H1 (cell line): Measurements from ENCODE around the gene SYPL1.

Experiments used
- KDM5A ChIP-seq: fragments of 200-600 bp; IDR thresholded peaks from 2 replicates; pipeline ENCODE4 v1.7.1; 2012; ENCODE audit warnings: mild to moderate bottlenecking, low read length, inconsistent platforms, mixed read lengths
- MAFK ChIP-seq: IDR thresholded peaks from 2 replicates; pipeline ENCODE4 v1.6.1; 2012; ENCODE audit warnings: low read depth, mild to moderate bottlenecking, improper control_type of control experiment, low read length
- POLR2A ChIP-seq, 2 experiments: IDR thresholded peaks; 1 replicate in 1 of 2; 2 replicates in 1 of 2; pipeline ENCODE4 v1.6.1; 2011; ENCODE audit warnings: low read depth in 2 of 2, low read length in 2 of 2, mild to moderate bottlenecking in 2 of 2; ENCODE audit errors: control extremely low read depth in 1 of 2
- SIN3A ChIP-seq, 2 experiments: IDR thresholded peaks in 1 of 2; conservative IDR thresholded peaks in 1 of 2; 2 replicates each; pipeline ENCODE4 v1.6.1; 2011 to 2012; ENCODE audit warnings: low read length in 2 of 2, improper control_type of control experiment in 1 of 2, low read depth in 1 of 2, mild to moderate bottlenecking in 1 of 2
- TAF1 ChIP-seq: IDR thresholded peaks from 2 replicates; pipeline ENCODE4 v1.6.1; 2011; ENCODE audit warnings: mild to moderate bottlenecking, low read depth, low read length
- TF ChIP-seq, protein P1 (sequence below): IDR thresholded peaks from 2 replicates; pipeline ENCODE4 v1.6.1; 2012; ENCODE audit warnings: inconsistent platforms
- TF ChIP-seq, protein P2 (sequence below): IDR thresholded peaks from 2 replicates; pipeline ENCODE4 v1.6.1; 2011; ENCODE audit warnings: low read length, improper control_type of control experiment
- TF ChIP-seq, protein P3 (sequence below), 3 experiments: IDR thresholded peaks; 1 replicate in 2 of 3; 2 replicates in 1 of 3; pipeline versions ENCODE4 v1.5.1 to v1.6.1; 2011; ENCODE audit warnings: low read length in 3 of 3, mild to moderate bottlenecking in 3 of 3, inconsistent platforms in 2 of 3, low read depth in 1 of 3, moderate library complexity in 1 of 3; ENCODE audit not compliant: insufficient read depth in 1 of 3; ENCODE audit errors: control extremely low read depth in 1 of 3

DNA sequence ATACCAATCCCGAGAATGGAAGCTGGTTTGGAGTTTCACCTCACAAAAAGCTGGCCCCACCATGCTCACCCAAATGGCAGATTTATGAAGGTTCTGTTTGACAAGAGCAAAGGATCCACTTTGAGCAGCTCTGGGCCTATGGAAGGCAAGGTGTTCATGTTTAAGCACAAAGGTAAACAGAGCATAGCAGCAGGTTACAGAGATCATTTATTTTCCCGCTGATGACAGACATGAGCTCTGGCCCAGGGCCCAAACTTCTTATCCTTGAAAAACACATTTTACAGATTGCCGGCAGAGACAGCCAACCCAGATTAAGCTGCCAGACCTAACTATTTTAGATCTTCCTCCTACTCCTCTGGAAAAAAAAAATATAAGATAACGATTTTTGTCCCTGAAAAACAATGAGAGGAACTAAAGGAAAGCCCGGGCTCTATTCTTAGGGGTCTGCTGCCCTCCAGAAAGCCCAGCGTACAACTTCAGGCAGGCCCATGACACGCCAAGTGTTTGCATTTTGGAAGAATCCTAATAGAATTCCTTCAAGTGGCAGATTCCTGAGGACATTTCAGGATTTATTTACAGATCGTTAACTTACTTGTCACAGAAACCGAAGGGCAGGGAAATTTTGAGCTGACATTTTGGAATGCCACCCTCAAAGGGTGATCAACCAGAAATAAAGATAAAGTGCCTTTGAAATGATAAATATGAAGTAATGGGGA, 40.0 kb downstream of the SYPL1 start:
- TF ChIP-seq, protein P1, sequence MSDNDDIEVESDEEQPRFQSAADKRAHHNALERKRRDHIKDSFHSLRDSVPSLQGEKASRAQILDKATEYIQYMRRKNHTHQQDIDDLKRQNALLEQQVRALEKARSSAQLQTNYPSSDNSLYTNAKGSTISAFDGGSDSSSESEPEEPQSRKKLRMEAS: no peak
- TF ChIP-seq, protein P2, sequence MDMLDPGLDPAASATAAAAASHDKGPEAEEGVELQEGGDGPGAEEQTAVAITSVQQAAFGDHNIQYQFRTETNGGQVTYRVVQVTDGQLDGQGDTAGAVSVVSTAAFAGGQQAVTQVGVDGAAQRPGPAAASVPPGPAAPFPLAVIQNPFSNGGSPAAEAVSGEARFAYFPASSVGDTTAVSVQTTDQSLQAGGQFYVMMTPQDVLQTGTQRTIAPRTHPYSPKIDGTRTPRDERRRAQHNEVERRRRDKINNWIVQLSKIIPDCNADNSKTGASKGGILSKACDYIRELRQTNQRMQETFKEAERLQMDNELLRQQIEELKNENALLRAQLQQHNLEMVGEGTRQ: no peak
- TF ChIP-seq POLR2A (IDR thresholded peaks at IDR 0.05; ENCODE audit: control extremely low read depth in 1 of 2, low read depth in 2 of 2, low read length in 2 of 2) (no peak), TAF1 (no peak), KDM5A (no peak), SIN3A (conservative IDR thresholded peaks at IDR 0.05 in 1 of 2, IDR thresholded peaks at IDR 0.05 in 1 of 2; ENCODE audit: low read depth in 1 of 2, low read length in 2 of 2) (no peak), MAFK (no peak)
- TF ChIP-seq, protein P3, sequence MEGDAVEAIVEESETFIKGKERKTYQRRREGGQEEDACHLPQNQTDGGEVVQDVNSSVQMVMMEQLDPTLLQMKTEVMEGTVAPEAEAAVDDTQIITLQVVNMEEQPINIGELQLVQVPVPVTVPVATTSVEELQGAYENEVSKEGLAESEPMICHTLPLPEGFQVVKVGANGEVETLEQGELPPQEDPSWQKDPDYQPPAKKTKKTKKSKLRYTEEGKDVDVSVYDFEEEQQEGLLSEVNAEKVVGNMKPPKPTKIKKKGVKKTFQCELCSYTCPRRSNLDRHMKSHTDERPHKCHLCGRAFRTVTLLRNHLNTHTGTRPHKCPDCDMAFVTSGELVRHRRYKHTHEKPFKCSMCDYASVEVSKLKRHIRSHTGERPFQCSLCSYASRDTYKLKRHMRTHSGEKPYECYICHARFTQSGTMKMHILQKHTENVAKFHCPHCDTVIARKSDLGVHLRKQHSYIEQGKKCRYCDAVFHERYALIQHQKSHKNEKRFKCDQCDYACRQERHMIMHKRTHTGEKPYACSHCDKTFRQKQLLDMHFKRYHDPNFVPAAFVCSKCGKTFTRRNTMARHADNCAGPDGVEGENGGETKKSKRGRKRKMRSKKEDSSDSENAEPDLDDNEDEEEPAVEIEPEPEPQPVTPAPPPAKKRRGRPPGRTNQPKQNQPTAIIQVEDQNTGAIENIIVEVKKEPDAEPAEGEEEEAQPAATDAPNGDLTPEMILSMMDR (IDR thresholded peaks at IDR 0.05; ENCODE audit: control extremely low read depth in 1 of 3, insufficient read depth in 1 of 3, low read depth in 1 of 3, low read length in 3 of 3): no peak
